HCT116 (cell line): ENCODE measurements around the gene DYNLL2.

Source experiments
- JUND ChIP-seq: IDR thresholded peaks from 2 replicates; pipeline ENCODE4 v1.6.1; 2012
- RAD21 ChIP-seq: IDR thresholded peaks from 2 replicates; pipeline ENCODE4 v1.6.1; 2012; ENCODE audit warnings: low read depth, mild to moderate bottlenecking
- TF ChIP-seq, protein P1 (sequence below), 3 experiments: fragments of 200-600 bp in 1 of 3; sonication (generic) in 1 of 3; IDR thresholded peaks in 2 of 3; conservative IDR thresholded peaks in 1 of 3; 2 replicates each; pipeline ENCODE4 v1.5.1; 2012 to 2017; ENCODE audit warnings: low read depth in 2 of 3, low read length in 2 of 3, antibody characterized with exemption in 1 of 3, borderline replicate concordance in 1 of 3, control low read depth in 1 of 3, mild to moderate bottlenecking in 1 of 3, mixed read lengths in 1 of 3, mixed run types in 1 of 3, moderate library complexity in 1 of 3; ENCODE audit not compliant: insufficient read depth in 1 of 3
- TF ChIP-seq, protein P2 (sequence below): IDR thresholded peaks from 2 replicates; pipeline ENCODE4 v1.6.1; 2012; ENCODE audit warnings: low read depth
- TF ChIP-seq, protein P3 (sequence below): IDR thresholded peaks from 2 replicates; pipeline ENCODE4 v1.6.1; 2011; ENCODE audit warnings: mild to moderate bottlenecking, low read length, moderate library complexity; ENCODE audit not compliant: insufficient replicate concordance; ENCODE audit errors: extremely low read depth

DNA sequence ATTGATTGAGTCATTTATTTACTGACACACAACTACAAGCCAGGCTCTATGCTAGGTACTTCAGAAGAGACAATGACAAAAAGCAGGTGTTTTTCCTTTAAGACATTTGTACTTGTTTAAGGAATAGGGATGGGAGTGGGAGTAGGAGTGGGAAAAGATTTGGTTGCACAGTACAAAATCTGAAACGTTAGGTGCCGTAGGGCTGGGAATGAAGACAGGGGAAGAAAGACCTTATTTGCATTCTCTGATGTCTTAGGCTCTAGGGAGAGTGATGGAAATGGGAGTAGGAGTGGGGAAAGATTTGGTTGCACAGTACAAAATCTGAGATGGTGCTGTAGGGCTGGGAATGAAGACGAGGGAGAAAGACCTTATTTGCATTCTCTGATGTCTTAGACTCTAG, 36.3 kb downstream of the DYNLL2 start:
- TF ChIP-seq, protein P1, sequence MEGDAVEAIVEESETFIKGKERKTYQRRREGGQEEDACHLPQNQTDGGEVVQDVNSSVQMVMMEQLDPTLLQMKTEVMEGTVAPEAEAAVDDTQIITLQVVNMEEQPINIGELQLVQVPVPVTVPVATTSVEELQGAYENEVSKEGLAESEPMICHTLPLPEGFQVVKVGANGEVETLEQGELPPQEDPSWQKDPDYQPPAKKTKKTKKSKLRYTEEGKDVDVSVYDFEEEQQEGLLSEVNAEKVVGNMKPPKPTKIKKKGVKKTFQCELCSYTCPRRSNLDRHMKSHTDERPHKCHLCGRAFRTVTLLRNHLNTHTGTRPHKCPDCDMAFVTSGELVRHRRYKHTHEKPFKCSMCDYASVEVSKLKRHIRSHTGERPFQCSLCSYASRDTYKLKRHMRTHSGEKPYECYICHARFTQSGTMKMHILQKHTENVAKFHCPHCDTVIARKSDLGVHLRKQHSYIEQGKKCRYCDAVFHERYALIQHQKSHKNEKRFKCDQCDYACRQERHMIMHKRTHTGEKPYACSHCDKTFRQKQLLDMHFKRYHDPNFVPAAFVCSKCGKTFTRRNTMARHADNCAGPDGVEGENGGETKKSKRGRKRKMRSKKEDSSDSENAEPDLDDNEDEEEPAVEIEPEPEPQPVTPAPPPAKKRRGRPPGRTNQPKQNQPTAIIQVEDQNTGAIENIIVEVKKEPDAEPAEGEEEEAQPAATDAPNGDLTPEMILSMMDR (IDR thresholded peaks at IDR 0.05 in 2 of 3, conservative IDR thresholded peaks at IDR 0.05 in 1 of 3; ENCODE audit: borderline replicate concordance in 1 of 3, insufficient read depth in 1 of 3, low read depth in 2 of 3, low read length in 2 of 3): no peak
- TF ChIP-seq, protein P2, sequence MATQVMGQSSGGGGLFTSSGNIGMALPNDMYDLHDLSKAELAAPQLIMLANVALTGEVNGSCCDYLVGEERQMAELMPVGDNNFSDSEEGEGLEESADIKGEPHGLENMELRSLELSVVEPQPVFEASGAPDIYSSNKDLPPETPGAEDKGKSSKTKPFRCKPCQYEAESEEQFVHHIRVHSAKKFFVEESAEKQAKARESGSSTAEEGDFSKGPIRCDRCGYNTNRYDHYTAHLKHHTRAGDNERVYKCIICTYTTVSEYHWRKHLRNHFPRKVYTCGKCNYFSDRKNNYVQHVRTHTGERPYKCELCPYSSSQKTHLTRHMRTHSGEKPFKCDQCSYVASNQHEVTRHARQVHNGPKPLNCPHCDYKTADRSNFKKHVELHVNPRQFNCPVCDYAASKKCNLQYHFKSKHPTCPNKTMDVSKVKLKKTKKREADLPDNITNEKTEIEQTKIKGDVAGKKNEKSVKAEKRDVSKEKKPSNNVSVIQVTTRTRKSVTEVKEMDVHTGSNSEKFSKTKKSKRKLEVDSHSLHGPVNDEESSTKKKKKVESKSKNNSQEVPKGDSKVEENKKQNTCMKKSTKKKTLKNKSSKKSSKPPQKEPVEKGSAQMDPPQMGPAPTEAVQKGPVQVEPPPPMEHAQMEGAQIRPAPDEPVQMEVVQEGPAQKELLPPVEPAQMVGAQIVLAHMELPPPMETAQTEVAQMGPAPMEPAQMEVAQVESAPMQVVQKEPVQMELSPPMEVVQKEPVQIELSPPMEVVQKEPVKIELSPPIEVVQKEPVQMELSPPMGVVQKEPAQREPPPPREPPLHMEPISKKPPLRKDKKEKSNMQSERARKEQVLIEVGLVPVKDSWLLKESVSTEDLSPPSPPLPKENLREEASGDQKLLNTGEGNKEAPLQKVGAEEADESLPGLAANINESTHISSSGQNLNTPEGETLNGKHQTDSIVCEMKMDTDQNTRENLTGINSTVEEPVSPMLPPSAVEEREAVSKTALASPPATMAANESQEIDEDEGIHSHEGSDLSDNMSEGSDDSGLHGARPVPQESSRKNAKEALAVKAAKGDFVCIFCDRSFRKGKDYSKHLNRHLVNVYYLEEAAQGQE: no peak; the same call in 1 of the 2 replicates
- TF ChIP-seq RAD21 (no peak), JUND (no peak)
- TF ChIP-seq, protein P3, sequence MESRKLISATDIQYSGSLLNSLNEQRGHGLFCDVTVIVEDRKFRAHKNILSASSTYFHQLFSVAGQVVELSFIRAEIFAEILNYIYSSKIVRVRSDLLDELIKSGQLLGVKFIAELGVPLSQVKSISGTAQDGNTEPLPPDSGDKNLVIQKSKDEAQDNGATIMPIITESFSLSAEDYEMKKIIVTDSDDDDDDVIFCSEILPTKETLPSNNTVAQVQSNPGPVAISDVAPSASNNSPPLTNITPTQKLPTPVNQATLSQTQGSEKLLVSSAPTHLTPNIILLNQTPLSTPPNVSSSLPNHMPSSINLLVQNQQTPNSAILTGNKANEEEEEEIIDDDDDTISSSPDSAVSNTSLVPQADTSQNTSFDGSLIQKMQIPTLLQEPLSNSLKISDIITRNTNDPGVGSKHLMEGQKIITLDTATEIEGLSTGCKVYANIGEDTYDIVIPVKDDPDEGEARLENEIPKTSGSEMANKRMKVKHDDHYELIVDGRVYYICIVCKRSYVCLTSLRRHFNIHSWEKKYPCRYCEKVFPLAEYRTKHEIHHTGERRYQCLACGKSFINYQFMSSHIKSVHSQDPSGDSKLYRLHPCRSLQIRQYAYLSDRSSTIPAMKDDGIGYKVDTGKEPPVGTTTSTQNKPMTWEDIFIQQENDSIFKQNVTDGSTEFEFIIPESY: no peak
